Jurkat, Clone E6-1 (cell line): Measurements from ENCODE around the gene ZNF609. TPM values are rescaled to one million over a fixed set of nuclear protein-coding genes. Genes with fewer than 3 reads are reported as not detected.

ENCODE experiments used
- DNase-seq: peaks from one replicate; pipeline ENCODE4 v3.0.0-alpha.2; 2011; ENCODE audit warnings: low read depth, low spot score
- H3K4me3 ChIP-seq: 2 replicates; pipeline ENCODE4 v1.5.1; 2011; ENCODE audit warnings: mild to moderate bottlenecking, low read length, control low read depth, moderate library complexity
- polyA plus RNA-seq: library from polyadenylated mRNA; unstranded; fragments of >200 nt; gene quantifications from one replicate; pipeline ENCODE4 v1.2.1, GENCODE V29; 2012; ENCODE audit warnings: missing spikeins; ENCODE audit not compliant: insufficient read length, insufficient read depth

Gene ZNF609
- polyA plus RNA-seq, result 11.9 TPM

- DNase-seq, result peak; percentile 85
- H3K4me3 ChIP-seq, result peak within 1 kb of the TSS; percentile 80
These were observed at the start of gene ZNF609 for GRCh38 chr15:64460206-64460723. ZNF609 (plus strand) TSS chr15:64460578; CDS start chr15:64499420, 38,842 bp downstream.

GRCh38 chr15:64412216-64412615 is 48.2 kb upstream of the ZNF609 start:
- H3K4me3 ChIP-seq, result no peak overlapping the region
- DNase-seq, result no peak

- DNase-seq, result no peak
- H3K4me3 ChIP-seq, result no peak overlapping the region
These were observed 37.7 kb upstream of the ZNF609 start for GRCh38 chr15:64422697-64423096.

GRCh38 chr15:64423970-64424369 is 36.4 kb upstream of the ZNF609 start:
- no peak overlapping the region for H3K4me3 ChIP-seq
- no peak for DNase-seq

- no peak for DNase-seq
These were observed 35.2 kb upstream of the ZNF609 start for GRCh38 chr15:64425221-64425620.

GRCh38 chr15:64426845-64427465 is 33.4 kb upstream of the ZNF609 start:
- DNase-seq, result peak; percentile 47
- H3K4me3 ChIP-seq, result no peak overlapping the region

More at GRCh38 chr15:64425221-64425620, 35.2 kb upstream of the ZNF609 start:
- H3K4me3 ChIP-seq, result no peak overlapping the region

- no peak overlapping the region for H3K4me3 ChIP-seq
These were observed 30.9 kb upstream of the ZNF609 start for GRCh38 chr15:64429448-64429847.

GRCh38 chr15:64430000-64430735 is 30.2 kb upstream of the ZNF609 start:
- peak overlapping the region; percentile 39 for H3K4me3 ChIP-seq
- peak; percentile 99 for DNase-seq

More at GRCh38 chr15:64429448-64429847, 30.9 kb upstream of the ZNF609 start:
- peak; percentile 37 for DNase-seq

- H3K4me3 ChIP-seq, result no peak overlapping the region
- no peak for DNase-seq
These were observed 22.4 kb upstream of the ZNF609 start for GRCh38 chr15:64437982-64438381.

- H3K4me3 ChIP-seq, result no peak overlapping the region
- DNase-seq, result peak; percentile 89
These were observed 21.5 kb upstream of the ZNF609 start for GRCh38 chr15:64438653-64439447.

- DNase-seq, result no peak
These were observed 18.5 kb upstream of the ZNF609 start for GRCh38 chr15:64441852-64442251.

GRCh38 chr15:64443016-64443415 is 17.4 kb upstream of the ZNF609 start:
- DNase-seq, result no peak

More at GRCh38 chr15:64441852-64442251, 18.5 kb upstream of the ZNF609 start:
- H3K4me3 ChIP-seq, result no peak overlapping the region

GRCh38 chr15:64443747-64444621 is 16.4 kb upstream of the ZNF609 start:
- no peak for DNase-seq
- H3K4me3 ChIP-seq, result no peak overlapping the region

More at GRCh38 chr15:64443016-64443415, 17.4 kb upstream of the ZNF609 start:
- H3K4me3 ChIP-seq, result no peak overlapping the region

- no peak for DNase-seq
- no peak overlapping the region for H3K4me3 ChIP-seq
These were observed 15.5 kb upstream of the ZNF609 start for GRCh38 chr15:64444836-64445235.

GRCh38 chr15:64447536-64448315 is 12.7 kb upstream of the ZNF609 start:
- no peak for DNase-seq
- no peak overlapping the region for H3K4me3 ChIP-seq

- H3K4me3 ChIP-seq, result no peak overlapping the region
- no peak for DNase-seq
These were observed 7.2 kb upstream of the ZNF609 start for GRCh38 chr15:64452988-64453688.

GRCh38 chr15:64453689-64454037 is 6.7 kb upstream of the ZNF609 start:
- no peak for DNase-seq
- no peak overlapping the region for H3K4me3 ChIP-seq
